ENCODE data around the gene GMPR2. TPM values are rescaled to one million over a fixed set of nuclear protein-coding genes. Genes with fewer than 3 reads are reported as not detected.

The GMPR2 gene
- total RNA-seq, 1 experiment from 2014 or later, result 85.8 TPM

- ChIA-PET POLR2A (ENCODE audit: low non-redundant PET) (no interaction called here), CTCF (no interaction called here)
- TF ChIP-seq EZH2 (IDR thresholded peaks at IDR 0.05; ENCODE audit: borderline replicate concordance, low read depth, low read length, poor library complexity, severe bottlenecking), result no peak
- TF ChIP-seq, protein P1, sequence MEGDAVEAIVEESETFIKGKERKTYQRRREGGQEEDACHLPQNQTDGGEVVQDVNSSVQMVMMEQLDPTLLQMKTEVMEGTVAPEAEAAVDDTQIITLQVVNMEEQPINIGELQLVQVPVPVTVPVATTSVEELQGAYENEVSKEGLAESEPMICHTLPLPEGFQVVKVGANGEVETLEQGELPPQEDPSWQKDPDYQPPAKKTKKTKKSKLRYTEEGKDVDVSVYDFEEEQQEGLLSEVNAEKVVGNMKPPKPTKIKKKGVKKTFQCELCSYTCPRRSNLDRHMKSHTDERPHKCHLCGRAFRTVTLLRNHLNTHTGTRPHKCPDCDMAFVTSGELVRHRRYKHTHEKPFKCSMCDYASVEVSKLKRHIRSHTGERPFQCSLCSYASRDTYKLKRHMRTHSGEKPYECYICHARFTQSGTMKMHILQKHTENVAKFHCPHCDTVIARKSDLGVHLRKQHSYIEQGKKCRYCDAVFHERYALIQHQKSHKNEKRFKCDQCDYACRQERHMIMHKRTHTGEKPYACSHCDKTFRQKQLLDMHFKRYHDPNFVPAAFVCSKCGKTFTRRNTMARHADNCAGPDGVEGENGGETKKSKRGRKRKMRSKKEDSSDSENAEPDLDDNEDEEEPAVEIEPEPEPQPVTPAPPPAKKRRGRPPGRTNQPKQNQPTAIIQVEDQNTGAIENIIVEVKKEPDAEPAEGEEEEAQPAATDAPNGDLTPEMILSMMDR (conservative IDR thresholded peaks at IDR 0.05; ENCODE audit: low read depth, low read length), result no peak
- Histone ChIP-seq H3K4me1 (ENCODE audit: insufficient read depth, low read length, poor library complexity, severe bottlenecking) (no peaks in the 10 kb centered on the region), H3K9me3 (ENCODE audit: low read depth, low read length, poor library complexity, severe bottlenecking) (no peaks in the 10 kb centered on the region), H3K27me3 (replicated peaks; ENCODE audit: insufficient read depth, low read depth, low read length, poor library complexity) (no peaks in the 10 kb centered on the region), H3K4me3 (ENCODE audit: low read depth, low read length, poor library complexity, severe bottlenecking) (no peak overlapping the region), H3K36me3 (ENCODE audit: insufficient read depth, low read length, poor library complexity, severe bottlenecking) (no peaks in the 10 kb centered on the region), H3K27ac (ENCODE audit: low read depth, low read length, poor library complexity, severe bottlenecking) (no peak overlapping the region)
- DNase-seq (ENCODE audit: low spot score), result no peak
- intact Hi-C loops (cut with micrococcal nuclease; ENCODE audit: unreplicated experiment), result no loop called here
- BruUV-seq (replicated peaks), result no TSS peak
Measured at GRCh38 chr14:24260780-24261157, 28.0 kb downstream of the GMPR2 start.

DNA sequence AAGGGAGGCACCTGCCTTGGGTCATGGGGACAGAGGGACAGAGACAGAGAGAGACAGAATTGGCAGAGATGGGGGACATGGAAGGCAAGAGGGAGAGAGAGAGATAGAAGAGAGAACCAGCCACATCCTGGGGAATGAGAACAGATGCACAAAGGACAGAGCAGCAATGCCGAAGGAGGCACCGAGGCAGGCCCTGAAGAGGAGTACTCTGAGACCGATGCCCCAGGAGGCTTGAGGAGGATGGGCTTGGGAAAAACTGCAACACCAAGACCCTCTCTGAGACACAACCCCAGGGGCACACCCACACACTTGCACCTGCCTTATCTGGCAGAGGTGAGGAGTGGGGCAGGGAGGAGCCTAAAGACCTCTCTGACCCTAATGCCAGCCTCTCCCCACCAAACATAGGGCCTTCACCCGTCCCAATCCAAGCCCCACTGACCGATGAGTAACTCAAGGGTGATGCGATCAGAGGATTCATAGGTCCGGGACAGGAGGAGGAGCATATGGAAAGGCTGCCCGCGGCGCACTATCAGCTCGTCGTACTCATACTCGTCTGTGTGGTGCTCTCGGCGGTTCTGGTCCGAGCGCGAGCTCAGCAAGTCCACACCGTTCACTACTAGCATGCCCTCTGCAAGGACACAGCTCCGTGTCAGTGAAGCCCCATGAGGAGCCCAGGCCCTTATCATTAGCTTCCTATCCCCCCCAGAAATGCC is 28.7 kb downstream of the GMPR2 start:
- CTCF ChIA-PET, result no interaction called here
- no peaks in the 10 kb centered on the region for H3K9me3 ChIP-seq (ENCODE audit: low read depth, low read length, poor library complexity, severe bottlenecking)
- no peak overlapping the region for H3K27ac ChIP-seq (ENCODE audit: low read depth, low read length, poor library complexity, severe bottlenecking)
- intact Hi-C loops (cut with micrococcal nuclease; ENCODE audit: unreplicated experiment), result no loop called here
- no peak overlapping the region for H3K4me3 ChIP-seq (ENCODE audit: low read depth, low read length, poor library complexity, severe bottlenecking)
- TF ChIP-seq, protein P1 (conservative IDR thresholded peaks at IDR 0.05; ENCODE audit: low read depth, low read length), result no peak
- no peak for TF ChIP-seq EZH2 (IDR thresholded peaks at IDR 0.05; ENCODE audit: borderline replicate concordance, low read depth, low read length, poor library complexity, severe bottlenecking)
- no TSS peak for BruUV-seq (replicated peaks)
- no peaks in the 10 kb centered on the region for H3K4me1 ChIP-seq (ENCODE audit: insufficient read depth, low read length, poor library complexity, severe bottlenecking)
- no peaks in the 10 kb centered on the region for H3K27me3 ChIP-seq (replicated peaks; ENCODE audit: insufficient read depth, low read depth, low read length, poor library complexity)
- POLR2A ChIA-PET (ENCODE audit: low non-redundant PET), result no interaction called here
- no peaks in the 10 kb centered on the region for H3K36me3 ChIP-seq (ENCODE audit: insufficient read depth, low read length, poor library complexity, severe bottlenecking)
- DNase-seq (ENCODE audit: low spot score), result no peak

DNA sequence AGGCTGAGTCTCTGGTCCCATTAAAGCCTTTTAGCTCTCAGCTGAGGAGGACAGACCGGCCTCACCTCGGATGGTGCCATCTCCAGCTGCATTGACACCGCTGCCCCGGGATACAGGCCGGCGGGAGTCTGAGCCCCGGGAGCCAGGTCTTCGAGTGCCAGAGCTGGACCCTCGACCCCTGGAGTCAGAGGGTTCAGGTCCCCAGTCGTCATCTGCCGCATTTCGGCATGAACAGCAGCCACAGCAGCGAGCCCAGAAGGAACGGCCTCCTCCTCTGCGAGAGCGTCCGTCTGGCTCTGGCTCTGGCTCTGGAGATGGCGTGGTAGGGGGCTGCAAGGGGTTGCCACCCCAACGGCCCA is 29.2 kb downstream of the GMPR2 start:
- POLR2A ChIA-PET (ENCODE audit: low non-redundant PET), result interaction anchor here (0.8 kb wide), 1 partner anchor 9 kb away, joined by 5 read pairs; no protein-coding TSS in a partner anchor
- CTCF ChIA-PET, result no interaction called here

More for the DNA sequence above, 29.2 kb downstream of the GMPR2 start:
- Histone ChIP-seq H3K9me3 (ENCODE audit: low read depth, low read length, poor library complexity, severe bottlenecking) (no peaks in the 10 kb centered on the region), H3K27ac (ENCODE audit: low read depth, low read length, poor library complexity, severe bottlenecking) (no peak overlapping the region), H3K4me3 (ENCODE audit: low read depth, low read length, poor library complexity, severe bottlenecking) (no peak overlapping the region), H3K27me3 (replicated peaks; ENCODE audit: insufficient read depth, low read depth, low read length, poor library complexity) (no peaks in the 10 kb centered on the region), H3K4me1 (ENCODE audit: insufficient read depth, low read length, poor library complexity, severe bottlenecking) (no peaks in the 10 kb centered on the region), H3K36me3 (ENCODE audit: insufficient read depth, low read length, poor library complexity, severe bottlenecking) (no peaks in the 10 kb centered on the region)
- TF ChIP-seq, protein P1 (conservative IDR thresholded peaks at IDR 0.05; ENCODE audit: low read depth, low read length), result no peak
- TF ChIP-seq EZH2 (IDR thresholded peaks at IDR 0.05; ENCODE audit: borderline replicate concordance, low read depth, low read length, poor library complexity, severe bottlenecking), result no peak
- intact Hi-C loops (cut with micrococcal nuclease; ENCODE audit: unreplicated experiment), result no loop called here
- no peak for DNase-seq (ENCODE audit: low spot score)
- no TSS peak for BruUV-seq (replicated peaks)
